Dendritic cell treated with granulocyte-macrophage colony-stimulating factor and Interleukin-4, amounts not matched to agents 40 ng/mL and 50 ng/mL, for 4 days (primary cell): ENCODE results near the gene HHIP.

Experiments
- H3K27ac Mint-ChIP-seq: one replicate; pipeline ENCODE4 v1.8.0; 2022; ENCODE audit warnings: mild to moderate bottlenecking, mixed read lengths
- H3K27me3 Mint-ChIP-seq: one replicate; pipeline ENCODE4 v1.8.0; 2022; ENCODE audit warnings: mild to moderate bottlenecking, mixed read lengths
- H3K36me3 Mint-ChIP-seq: one replicate; pipeline ENCODE4 v1.8.0; 2022; ENCODE audit warnings: low read depth, mixed read lengths
- H3K4me1 Mint-ChIP-seq: one replicate; pipeline ENCODE4 v1.8.0; 2022; ENCODE audit warnings: low read depth, mixed read lengths
- H3K4me3 Mint-ChIP-seq: one replicate; pipeline ENCODE4 v1.8.0; 2022; ENCODE audit warnings: mild to moderate bottlenecking, moderate library complexity, mixed read lengths
- H3K9me3 Mint-ChIP-seq: one replicate; pipeline ENCODE4 v1.8.0; 2022; ENCODE audit warnings: mixed read lengths
- intact Hi-C: fragments of 100-400 bp; cut with micrococcal nuclease; formaldehyde crosslinking; loops from one replicate; pipeline ENCODE4 v1.15.0; 2022

The HHIP gene

GRCh38 chr4:144709159-144709558, 63.2 kb downstream of the HHIP start:
- no peak overlapping the region for H3K27ac Mint-ChIP-seq
- H3K9me3 Mint-ChIP-seq: no peaks in the 10 kb centered on the region
- no peak overlapping the region for H3K4me3 Mint-ChIP-seq
- no peaks in the 10 kb centered on the region for H3K36me3 Mint-ChIP-seq
- H3K4me1 Mint-ChIP-seq: no peaks in the 10 kb centered on the region
- intact Hi-C loops: no loop called here
- H3K27me3 Mint-ChIP-seq: no peaks in the 10 kb centered on the region

DNA sequence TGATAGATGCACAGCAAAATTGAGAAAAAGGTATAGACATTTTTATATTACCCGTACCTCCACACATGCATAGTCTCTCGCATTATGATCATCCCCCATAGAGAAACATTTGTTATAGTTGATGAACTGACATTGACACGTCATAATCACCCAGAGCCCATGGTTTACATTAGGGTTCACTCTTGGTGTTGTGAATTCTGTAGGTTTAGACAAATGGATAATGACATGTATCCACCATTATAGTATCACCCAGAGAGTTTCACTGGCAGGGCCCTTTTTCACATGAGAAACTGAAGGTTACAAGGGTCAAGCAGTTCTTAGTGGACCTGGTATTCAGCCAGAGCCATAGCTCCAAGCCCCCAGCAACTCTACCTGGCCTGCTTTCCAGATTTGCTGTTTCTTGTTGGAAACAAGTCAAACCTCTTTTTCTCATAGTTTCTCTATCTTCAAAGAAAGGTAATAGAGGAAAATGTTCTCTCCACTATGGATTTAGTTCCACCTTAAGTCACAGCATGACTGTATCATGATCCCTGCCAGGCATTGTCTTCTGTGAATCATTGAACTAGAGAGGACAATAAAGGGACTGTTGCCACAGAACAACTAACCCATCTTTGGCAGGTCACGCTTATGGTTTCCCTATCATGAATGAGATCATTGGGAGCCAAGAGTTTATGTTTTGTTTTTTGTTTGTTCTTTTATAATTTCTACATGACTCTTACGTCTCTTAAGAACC, 64.0 kb downstream of the HHIP start:
- intact Hi-C loops: no loop called here
- H3K27me3 Mint-ChIP-seq: no peaks in the 10 kb centered on the region
- H3K27ac Mint-ChIP-seq: no peak overlapping the region
- no peaks in the 10 kb centered on the region for H3K9me3 Mint-ChIP-seq
- H3K36me3 Mint-ChIP-seq: no peaks in the 10 kb centered on the region
- H3K4me3 Mint-ChIP-seq: no peak overlapping the region
- H3K4me1 Mint-ChIP-seq: no peaks in the 10 kb centered on the region

DNA sequence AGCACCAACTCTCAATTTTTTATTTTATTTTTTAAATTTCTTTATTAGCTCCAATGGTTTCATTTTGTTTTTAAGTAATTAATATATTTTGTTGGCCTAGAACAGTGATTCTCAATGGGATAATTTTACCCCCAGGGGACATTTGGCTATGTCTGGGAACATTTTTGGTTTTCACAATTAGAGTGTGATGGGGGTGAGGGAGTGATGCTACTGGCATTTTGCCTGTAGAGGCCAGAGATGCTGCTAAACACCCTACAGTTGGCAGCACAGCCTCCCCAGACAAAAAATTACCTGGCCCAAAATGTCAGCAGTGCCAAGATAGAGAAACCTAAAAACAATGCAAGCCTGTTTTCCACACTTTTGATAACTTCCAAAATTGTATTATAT, 64.6 kb downstream of the HHIP start:
- H3K9me3 Mint-ChIP-seq: no peaks in the 10 kb centered on the region
- no peak overlapping the region for H3K27ac Mint-ChIP-seq
- H3K27me3 Mint-ChIP-seq: no peaks in the 10 kb centered on the region
- H3K36me3 Mint-ChIP-seq: no peaks in the 10 kb centered on the region
- H3K4me1 Mint-ChIP-seq: no peaks in the 10 kb centered on the region
- intact Hi-C loops: no loop called here
- H3K4me3 Mint-ChIP-seq: no peak overlapping the region

- H3K27ac Mint-ChIP-seq: no peak overlapping the region
- H3K4me3 Mint-ChIP-seq: no peak overlapping the region
- H3K36me3 Mint-ChIP-seq: no peaks in the 10 kb centered on the region
- H3K9me3 Mint-ChIP-seq: no peaks in the 10 kb centered on the region
- no peaks in the 10 kb centered on the region for H3K4me1 Mint-ChIP-seq
- intact Hi-C loops: no loop called here
- no peaks in the 10 kb centered on the region for H3K27me3 Mint-ChIP-seq
Measured at GRCh38 chr4:144711700-144712456, 65.9 kb downstream of the HHIP start.

DNA sequence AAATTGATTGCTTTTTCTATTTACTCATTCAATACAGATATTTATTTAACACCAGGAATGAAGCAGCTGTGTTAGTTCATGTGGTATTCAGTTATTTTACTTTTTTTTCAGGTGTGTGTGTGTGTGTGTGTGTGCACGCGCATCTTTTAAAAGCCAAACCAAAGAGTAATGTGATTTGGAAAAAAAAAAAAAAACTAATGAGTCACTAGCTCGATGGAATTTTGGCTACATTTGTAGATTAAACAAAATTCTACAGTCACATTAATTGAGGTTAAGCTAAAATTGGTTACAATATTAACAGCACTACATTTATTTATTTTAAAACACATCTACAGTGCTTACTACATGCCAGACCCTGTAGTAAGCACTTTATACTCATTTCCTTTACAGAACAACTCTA, 66.8 kb downstream of the HHIP start:
- H3K9me3 Mint-ChIP-seq: no peaks in the 10 kb centered on the region
- no peak overlapping the region for H3K27ac Mint-ChIP-seq
- intact Hi-C loops: no loop called here
- no peaks in the 10 kb centered on the region for H3K36me3 Mint-ChIP-seq
- no peaks in the 10 kb centered on the region for H3K27me3 Mint-ChIP-seq
- no peak overlapping the region for H3K4me3 Mint-ChIP-seq
- H3K4me1 Mint-ChIP-seq: no peaks in the 10 kb centered on the region

GRCh38 chr4:144714166-144714565, 68.2 kb downstream of the HHIP start:
- H3K27ac Mint-ChIP-seq: no peak overlapping the region
- no peaks in the 10 kb centered on the region for H3K27me3 Mint-ChIP-seq
- H3K36me3 Mint-ChIP-seq: no peaks in the 10 kb centered on the region
- no peaks in the 10 kb centered on the region for H3K4me1 Mint-ChIP-seq
- intact Hi-C loops: no loop called here
- no peak overlapping the region for H3K4me3 Mint-ChIP-seq
- no peaks in the 10 kb centered on the region for H3K9me3 Mint-ChIP-seq

DNA sequence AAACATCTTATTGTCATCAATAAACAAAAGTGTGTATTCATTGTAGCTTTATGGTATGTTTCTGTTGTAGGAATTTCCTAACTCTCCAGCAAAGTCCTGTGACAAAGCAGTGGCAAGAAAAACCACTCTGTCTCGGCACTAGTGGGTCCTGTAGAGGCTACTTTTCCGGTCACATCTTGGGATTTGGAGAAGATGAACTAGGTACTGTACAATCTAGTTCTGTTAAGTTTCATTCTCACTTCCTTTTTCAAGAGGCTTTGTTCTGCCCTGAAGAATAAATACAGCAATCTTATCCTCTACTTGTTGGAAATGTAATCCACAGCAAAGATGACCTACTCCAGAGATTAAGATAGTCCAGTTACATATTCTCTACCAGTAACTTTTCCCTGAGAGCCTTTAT, 69.3 kb downstream of the HHIP start:
- no peak overlapping the region for H3K4me3 Mint-ChIP-seq
- H3K4me1 Mint-ChIP-seq: no peaks in the 10 kb centered on the region
- no peaks in the 10 kb centered on the region for H3K36me3 Mint-ChIP-seq
- no peak overlapping the region for H3K27ac Mint-ChIP-seq
- H3K9me3 Mint-ChIP-seq: no peaks in the 10 kb centered on the region
- no peaks in the 10 kb centered on the region for H3K27me3 Mint-ChIP-seq
- intact Hi-C loops: no loop called here

GRCh38 chr4:144716778-144717177, 70.8 kb downstream of the HHIP start:
- no peak overlapping the region for H3K27ac Mint-ChIP-seq
- no peaks in the 10 kb centered on the region for H3K4me1 Mint-ChIP-seq
- no peaks in the 10 kb centered on the region for H3K9me3 Mint-ChIP-seq
- intact Hi-C loops: no loop called here
- H3K4me3 Mint-ChIP-seq: no peak overlapping the region
- H3K27me3 Mint-ChIP-seq: no peaks in the 10 kb centered on the region
- no peaks in the 10 kb centered on the region for H3K36me3 Mint-ChIP-seq

DNA sequence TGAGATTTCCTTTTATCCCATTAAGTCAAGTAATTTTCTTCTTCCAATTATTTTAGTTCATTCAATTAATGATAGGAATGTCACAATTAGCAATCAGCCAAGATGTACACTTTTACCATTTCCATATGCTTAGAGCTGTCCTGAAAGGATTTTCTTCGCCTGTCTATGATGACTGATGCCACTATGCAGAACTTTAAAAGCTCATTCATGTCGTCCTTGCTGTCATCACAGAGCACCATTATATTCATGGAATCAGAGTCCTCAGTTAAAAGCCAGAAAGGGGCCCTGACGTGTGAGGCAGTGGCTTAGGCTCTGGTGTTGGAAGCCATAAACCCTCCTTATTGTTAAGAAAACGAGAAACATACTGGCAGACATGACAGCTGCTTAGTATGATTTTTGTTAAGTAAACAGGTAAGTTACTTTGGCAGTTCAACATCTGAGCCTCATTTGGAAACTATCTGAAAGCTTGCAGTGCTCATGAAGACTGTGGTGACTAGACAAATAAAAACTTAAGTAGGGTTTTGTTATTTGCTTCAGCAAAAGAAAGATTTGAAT, 73.1 kb downstream of the HHIP start:
- Mint-ChIP-seq H3K36me3 (no peaks in the 10 kb centered on the region), H3K27ac (no peak overlapping the region), H3K9me3 (no peaks in the 10 kb centered on the region), H3K27me3 (no peaks in the 10 kb centered on the region), H3K4me3 (no peak overlapping the region), H3K4me1 (no peaks in the 10 kb centered on the region)
- intact Hi-C loops: no loop called here

GRCh38 chr4:144720491-144720890, 74.5 kb downstream of the HHIP start:
- no peaks in the 10 kb centered on the region for H3K27me3 Mint-ChIP-seq
- H3K36me3 Mint-ChIP-seq: no peaks in the 10 kb centered on the region
- H3K4me3 Mint-ChIP-seq: no peak overlapping the region
- H3K4me1 Mint-ChIP-seq: no peaks in the 10 kb centered on the region
- no peaks in the 10 kb centered on the region for H3K9me3 Mint-ChIP-seq
- intact Hi-C loops: no loop called here
- no peak overlapping the region for H3K27ac Mint-ChIP-seq

DNA sequence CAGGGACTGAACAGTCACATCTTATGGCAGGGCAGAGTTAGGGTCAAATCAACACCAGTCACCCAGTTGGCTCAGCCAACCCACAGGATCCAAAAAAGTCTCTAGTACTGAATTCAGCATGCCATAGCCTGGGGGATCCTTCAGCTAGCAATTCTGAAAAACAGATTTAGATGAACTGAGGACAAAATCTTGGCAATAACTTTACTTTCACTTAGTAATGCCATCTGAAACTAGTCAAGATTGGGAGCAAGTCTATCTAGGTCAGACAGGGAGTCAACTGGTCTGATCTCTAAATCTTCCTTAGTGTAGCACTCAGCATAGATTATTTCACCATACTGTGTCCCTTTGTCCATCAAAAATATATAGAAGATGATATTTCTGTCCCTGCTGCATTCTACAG, 76.0 kb downstream of the HHIP start:
- Mint-ChIP-seq H3K4me1 (peaks cover 5% of the 10 kb centered on the region), H3K4me3 (no peak overlapping the region), H3K27me3 (no peaks in the 10 kb centered on the region)

GRCh38 chr4:144723471-144723870, 77.5 kb downstream of the HHIP start:
- Mint-ChIP-seq H3K27me3 (no peaks in the 10 kb centered on the region), H3K36me3 (no peaks in the 10 kb centered on the region), H3K9me3 (no peaks in the 10 kb centered on the region), H3K27ac (no peak overlapping the region), H3K4me1 (peaks cover 6% of the 10 kb centered on the region), H3K4me3 (no peak overlapping the region)
- intact Hi-C loops: no loop called here

More for the DNA sequence above, 76.0 kb downstream of the HHIP start:
- intact Hi-C loops: no loop called here
- H3K9me3 Mint-ChIP-seq: no peaks in the 10 kb centered on the region
- no peak overlapping the region for H3K27ac Mint-ChIP-seq
- H3K36me3 Mint-ChIP-seq: no peaks in the 10 kb centered on the region

GRCh38 chr4:144729175-144729574, 83.2 kb downstream of the HHIP start:
- intact Hi-C loops: no loop called here
- H3K9me3 Mint-ChIP-seq: no peaks in the 10 kb centered on the region
- H3K4me1 Mint-ChIP-seq: peaks cover 6% of the 10 kb centered on the region
- H3K4me3 Mint-ChIP-seq: no peak overlapping the region
- H3K27me3 Mint-ChIP-seq: no peaks in the 10 kb centered on the region
- no peaks in the 10 kb centered on the region for H3K36me3 Mint-ChIP-seq
- H3K27ac Mint-ChIP-seq: no peak overlapping the region

- Mint-ChIP-seq H3K4me1 (no peaks in the 10 kb centered on the region), H3K27me3 (no peaks in the 10 kb centered on the region), H3K27ac (no peak overlapping the region), H3K9me3 (no peaks in the 10 kb centered on the region), H3K36me3 (no peaks in the 10 kb centered on the region), H3K4me3 (no peak overlapping the region)
- intact Hi-C loops: no loop called here
Measured at GRCh38 chr4:144732584-144733428, 86.8 kb downstream of the HHIP start.
